HG02884 (cell line): ENCODE measurements around the gene POLE2.
"Not testable (repeated sequence)": the region's sequence is repeated elsewhere in the genome, so short reads cannot be mapped to it uniquely, and the experiment has no call there.

Source experiments
- ATAC-seq: cut with Tn5 transposase; IDR thresholded peaks from one replicate; pipeline ENCODE4 v1.9.1; 2021; ENCODE audit warnings: mild to moderate bottlenecking, moderate library complexity; ENCODE audit not compliant: unreplicated experiment

The POLE2 gene

GRCh38 chr14:49620182-49621113 lies 67.6 kb downstream of the POLE2 start, which contains the start of the genes MGAT2 and RPL36AL:
Gene MGAT2, plus strand, starts transcription at chr14:49620799. Its CDS starts 470 bp downstream, at chr14:49621269.
Gene RPL36AL, minus strand, starts transcription at chr14:49620626. Its CDS starts 1,522 bp downstream, at chr14:49619104.
- ATAC-seq = peak; percentile 92

GRCh38 chr14:49619730-49620129 lies 68.3 kb downstream of the POLE2 start:
- no peak for ATAC-seq

- ATAC-seq = not testable (repeated sequence)
These were observed 68.7 kb downstream of the POLE2 start for GRCh38 chr14:49619273-49619672.

GRCh38 chr14:49617852-49618519 lies 70.0 kb downstream of the POLE2 start:
- ATAC-seq = no peak

GRCh38 chr14:49615776-49616175 lies 72.2 kb downstream of the POLE2 start:
- ATAC-seq = no peak

GRCh38 chr14:49614196-49614595 lies 73.8 kb downstream of the POLE2 start:
- no peak for ATAC-seq

GRCh38 chr14:49612671-49613070 lies 75.3 kb downstream of the POLE2 start:
- no peak for ATAC-seq

GRCh38 chr14:49612251-49612650 lies 75.8 kb downstream of the POLE2 start:
- ATAC-seq = no peak

GRCh38 chr14:49607583-49607982 lies 80.4 kb downstream of the POLE2 start:
- ATAC-seq = no peak

GRCh38 chr14:49598485-49599300 lies 89.3 kb downstream of the POLE2 start, which contains the start of gene LRR1:
Gene LRR1, plus strand, starts transcription at chr14:49598940. Its CDS starts 81 bp downstream, at chr14:49599021.
- peak; percentile 40 for ATAC-seq

- no peak for ATAC-seq
These were observed 89.9 kb downstream of the POLE2 start for GRCh38 chr14:49598189-49598484.

- no peak for ATAC-seq
These were observed 93.5 kb downstream of the POLE2 start for GRCh38 chr14:49594347-49595091.
